GM21737 (cell line): ENCODE data around the gene HNRNPC.
"Not testable (repeated sequence)": the region's sequence is repeated elsewhere in the genome, so short reads cannot be mapped to it uniquely, and the experiment has no call there.

Experiments
- ATAC-seq: cut with Tn5 transposase; IDR thresholded peaks from one replicate; pipeline ENCODE4 v1.9.1; 2021; ENCODE audit warnings: mild to moderate bottlenecking, moderate library complexity; ENCODE audit not compliant: unreplicated experiment

Gene HNRNPC

GRCh38 chr14:21197418-21198205 is 71.6 kb downstream of the HNRNPC start:
- ATAC-seq: no peak

GRCh38 chr14:21194597-21194996 is 74.6 kb downstream of the HNRNPC start:
- ATAC-seq: no peak

- ATAC-seq: no peak
Observed at GRCh38 chr14:21192875-21193535, 76.2 kb downstream of the HNRNPC start.

GRCh38 chr14:21192447-21192822 is 76.8 kb downstream of the HNRNPC start:
- no peak for ATAC-seq

- peak; percentile 92 for ATAC-seq
Observed at GRCh38 chr14:21191809-21192446, 77.3 kb downstream of the HNRNPC start.

- no peak for ATAC-seq
Observed at GRCh38 chr14:21191261-21191808, 77.9 kb downstream of the HNRNPC start.

GRCh38 chr14:21185491-21185890 is 83.8 kb downstream of the HNRNPC start:
- ATAC-seq: no peak

GRCh38 chr14:21184254-21184653 is 85.0 kb downstream of the HNRNPC start:
- no peak for ATAC-seq

GRCh38 chr14:21182166-21182565 is 87.1 kb downstream of the HNRNPC start:
- ATAC-seq: no peak

GRCh38 chr14:21171128-21171527 is 98.1 kb downstream of the HNRNPC start:
- no peak for ATAC-seq

- no peak for ATAC-seq
Observed at GRCh38 chr14:21169573-21169972, 99.7 kb downstream of the HNRNPC start.

- ATAC-seq: no peak
Observed at GRCh38 chr14:21168055-21168454, 101.2 kb downstream of the HNRNPC start.

GRCh38 chr14:21165670-21166069 is 103.6 kb downstream of the HNRNPC start:
- not testable (repeated sequence) for ATAC-seq

GRCh38 chr14:21165002-21165605 is 104.1 kb downstream of the HNRNPC start:
- not testable (repeated sequence) for ATAC-seq

GRCh38 chr14:21163871-21164291 is 105.4 kb downstream of the HNRNPC start:
- no peak for ATAC-seq

GRCh38 chr14:21162081-21162480 is 107.2 kb downstream of the HNRNPC start:
- ATAC-seq: no peak

- no peak for ATAC-seq
Observed at GRCh38 chr14:21160061-21160610, 109.1 kb downstream of the HNRNPC start.
